Mesothelial cell of epicardium (in vitro differentiated cells): ENCODE data around the gene STK4. TPM values are rescaled to one million over a fixed set of nuclear protein-coding genes. Genes with fewer than 3 reads are reported as not detected.

Experiments
- DNase-seq, 2 experiments: peaks; one replicate each; pipeline ENCODE4 v3.0.0; 2021; ENCODE audit warnings: low spot score in 2 of 2; ENCODE audit not compliant: unreplicated experiment in 2 of 2
- H3K27ac Mint-ChIP-seq: 2 replicates; pipeline ENCODE4 v1.8.0; 2021; ENCODE audit warnings: mixed read lengths
- H3K27me3 Mint-ChIP-seq: 2 replicates; pipeline ENCODE4 v1.8.0; 2021; ENCODE audit warnings: low read depth, mixed read lengths
- H3K36me3 Mint-ChIP-seq: 2 replicates; pipeline ENCODE4 v1.8.0; 2021; ENCODE audit warnings: mixed read lengths
- H3K4me1 Mint-ChIP-seq: 2 replicates; pipeline ENCODE4 v1.8.0; 2021; ENCODE audit warnings: mixed read lengths
- H3K4me3 Mint-ChIP-seq: 2 replicates; pipeline ENCODE4 v1.8.0; 2021; ENCODE audit warnings: mild to moderate bottlenecking, moderate library complexity, mixed read lengths
- H3K9me3 Mint-ChIP-seq: 2 replicates; pipeline ENCODE4 v1.8.0; 2021; ENCODE audit warnings: mixed read lengths
- CTCF ChIP-seq: fragments of 200-600 bp; sonication (generic); IDR thresholded peaks from one replicate; pipeline ENCODE4 v1.5.0; 2021; ENCODE audit warnings: antibody characterized with exemption; ENCODE audit not compliant: unreplicated experiment
- total RNA-seq: library from RNA; stranded (reverse); gene quantifications from 3 replicates; pipeline ENCODE4 v1.2.1, GENCODE V29; 2021

STK4 gene
- total RNA-seq, 1 donor from 2014 or later, result 29.9 TPM

GRCh38 chr20:45077559-45077958, 111.2 kb downstream of the STK4 start:
- H3K4me1 Mint-ChIP-seq, result no peaks in the 10 kb centered on the region
- peaks cover 36% of the 10 kb centered on the region for H3K36me3 Mint-ChIP-seq
- no peak overlapping the region for H3K27ac Mint-ChIP-seq
- DNase-seq, result no peak
- peaks cover 8% of the 10 kb centered on the region for H3K9me3 Mint-ChIP-seq
- no peak overlapping the region for H3K4me3 Mint-ChIP-seq
- TF ChIP-seq CTCF, result no peak
- no peaks in the 10 kb centered on the region for H3K27me3 Mint-ChIP-seq

- Mint-ChIP-seq H3K9me3 (peaks cover 29% of the 10 kb centered on the region), H3K4me1 (no peaks in the 10 kb centered on the region), H3K36me3 (peaks cover 42% of the 10 kb centered on the region), H3K4me3 (no peak overlapping the region), H3K27me3 (no peaks in the 10 kb centered on the region), H3K27ac (no peak overlapping the region)
- no peak for TF ChIP-seq CTCF
- DNase-seq, result no peak
Measured at GRCh38 chr20:45080867-45081624, 114.7 kb downstream of the STK4 start.

GRCh38 chr20:45082468-45082867, 116.2 kb downstream of the STK4 start:
- peaks cover 38% of the 10 kb centered on the region for H3K36me3 Mint-ChIP-seq
- DNase-seq, result no peak
- no peak for TF ChIP-seq CTCF
- H3K27me3 Mint-ChIP-seq, result no peaks in the 10 kb centered on the region
- no peak overlapping the region for H3K4me3 Mint-ChIP-seq
- H3K27ac Mint-ChIP-seq, result no peak overlapping the region
- peaks cover 35% of the 10 kb centered on the region for H3K9me3 Mint-ChIP-seq
- H3K4me1 Mint-ChIP-seq, result no peaks in the 10 kb centered on the region

- Mint-ChIP-seq H3K27me3 (no peaks in the 10 kb centered on the region), H3K36me3 (peaks cover 38% of the 10 kb centered on the region), H3K27ac (no peak overlapping the region), H3K9me3 (peaks cover 35% of the 10 kb centered on the region), H3K4me3 (no peak overlapping the region), H3K4me1 (peaks cover 6% of the 10 kb centered on the region)
- TF ChIP-seq CTCF, result no peak
- no peak for DNase-seq
Measured at GRCh38 chr20:45083127-45083526, 116.8 kb downstream of the STK4 start.

GRCh38 chr20:45085289-45085688, 119.0 kb downstream of the STK4 start:
- H3K4me1 Mint-ChIP-seq, result peaks cover 6% of the 10 kb centered on the region
- no peak overlapping the region for H3K4me3 Mint-ChIP-seq
- H3K27me3 Mint-ChIP-seq, result no peaks in the 10 kb centered on the region
- H3K36me3 Mint-ChIP-seq, result peaks cover 33% of the 10 kb centered on the region
- DNase-seq, result no peak
- no peak overlapping the region for H3K27ac Mint-ChIP-seq
- peaks cover 35% of the 10 kb centered on the region for H3K9me3 Mint-ChIP-seq
- no peak for TF ChIP-seq CTCF
